WERI-Rb-1 (cell line): ENCODE results near the gene RBM10.

Experiments
- DNase-seq: peaks from one replicate; pipeline ENCODE4 v3.0.0-alpha.2; 2020
- H3K27ac ChIP-seq: fragments of 250-450 bp; sonication (Bioruptor Pico); 2 replicates; pipeline ENCODE4 v1.5.1; 2020; ENCODE audit warnings: mild to moderate bottlenecking, moderate library complexity
- H3K27me3 ChIP-seq: fragments of 250-450 bp; sonication (Bioruptor Pico); 2 replicates; pipeline ENCODE4 v1.5.1; 2021; ENCODE audit warnings: mild to moderate bottlenecking, low read depth, moderate library complexity; ENCODE audit not compliant: insufficient read depth, severe bottlenecking
- H3K36me3 ChIP-seq: fragments of 250-450 bp; sonication (Bioruptor Pico); 2 replicates; pipeline ENCODE4 v1.5.1; 2020; ENCODE audit warnings: mild to moderate bottlenecking, moderate library complexity
- H3K4me3 ChIP-seq: 2 replicates; pipeline ENCODE4 v1.5.1; 2011; ENCODE audit warnings: low read depth, mild to moderate bottlenecking, control low read depth, low read length
- H3K9me3 ChIP-seq: fragments of 250-450 bp; sonication (Bioruptor Pico); 2 replicates; pipeline ENCODE4 v1.5.1; 2021; ENCODE audit warnings: mild to moderate bottlenecking, moderate library complexity; ENCODE audit not compliant: severe bottlenecking
- TF ChIP-seq, protein P1 (sequence below): IDR thresholded peaks from 2 replicates; pipeline ENCODE4 v1.5.1; 2011; ENCODE audit warnings: low read depth, mild to moderate bottlenecking, control low read depth, inconsistent platforms, low read length

RBM10 gene

DNA sequence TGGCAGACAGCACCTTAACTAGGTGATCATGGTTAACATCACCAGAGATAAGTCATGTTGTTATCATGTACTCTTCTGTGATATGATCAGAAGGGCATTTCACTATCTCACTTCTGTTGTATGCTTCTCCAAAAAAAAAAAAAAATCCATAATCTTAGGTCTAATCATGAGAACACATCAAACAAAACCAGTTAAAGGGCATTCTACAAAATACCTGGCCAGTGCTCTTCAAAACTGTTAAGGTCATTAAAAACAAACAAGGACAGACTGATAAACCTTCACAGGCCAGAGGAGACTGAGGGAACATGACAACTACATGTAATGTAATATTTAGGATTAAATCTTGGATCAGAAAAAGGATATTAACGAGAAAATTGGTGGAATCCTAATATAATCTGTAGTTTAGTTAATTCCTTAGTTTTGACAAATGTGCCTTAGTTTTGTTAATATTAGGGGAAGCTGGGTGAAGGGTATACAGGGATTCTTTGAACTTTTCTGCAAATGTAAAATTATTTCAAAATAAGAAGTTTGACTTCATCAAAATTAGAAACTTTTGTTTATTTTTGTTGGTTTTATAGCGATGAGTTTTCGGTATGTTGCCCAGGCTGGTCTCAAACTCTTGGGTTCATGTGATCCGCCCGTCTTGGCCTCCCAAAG lies 18.0 kb downstream of the RBM10 start:
- no peak for DNase-seq
- H3K27ac ChIP-seq = no peak overlapping the region
- H3K9me3 ChIP-seq = peaks cover 3% of the 10 kb centered on the region
- TF ChIP-seq, protein P1, sequence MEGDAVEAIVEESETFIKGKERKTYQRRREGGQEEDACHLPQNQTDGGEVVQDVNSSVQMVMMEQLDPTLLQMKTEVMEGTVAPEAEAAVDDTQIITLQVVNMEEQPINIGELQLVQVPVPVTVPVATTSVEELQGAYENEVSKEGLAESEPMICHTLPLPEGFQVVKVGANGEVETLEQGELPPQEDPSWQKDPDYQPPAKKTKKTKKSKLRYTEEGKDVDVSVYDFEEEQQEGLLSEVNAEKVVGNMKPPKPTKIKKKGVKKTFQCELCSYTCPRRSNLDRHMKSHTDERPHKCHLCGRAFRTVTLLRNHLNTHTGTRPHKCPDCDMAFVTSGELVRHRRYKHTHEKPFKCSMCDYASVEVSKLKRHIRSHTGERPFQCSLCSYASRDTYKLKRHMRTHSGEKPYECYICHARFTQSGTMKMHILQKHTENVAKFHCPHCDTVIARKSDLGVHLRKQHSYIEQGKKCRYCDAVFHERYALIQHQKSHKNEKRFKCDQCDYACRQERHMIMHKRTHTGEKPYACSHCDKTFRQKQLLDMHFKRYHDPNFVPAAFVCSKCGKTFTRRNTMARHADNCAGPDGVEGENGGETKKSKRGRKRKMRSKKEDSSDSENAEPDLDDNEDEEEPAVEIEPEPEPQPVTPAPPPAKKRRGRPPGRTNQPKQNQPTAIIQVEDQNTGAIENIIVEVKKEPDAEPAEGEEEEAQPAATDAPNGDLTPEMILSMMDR = no peak
- peaks cover 10% of the 10 kb centered on the region for H3K27me3 ChIP-seq
- H3K4me3 ChIP-seq = no peak overlapping the region
- peaks cover 9% of the 10 kb centered on the region for H3K36me3 ChIP-seq

DNA sequence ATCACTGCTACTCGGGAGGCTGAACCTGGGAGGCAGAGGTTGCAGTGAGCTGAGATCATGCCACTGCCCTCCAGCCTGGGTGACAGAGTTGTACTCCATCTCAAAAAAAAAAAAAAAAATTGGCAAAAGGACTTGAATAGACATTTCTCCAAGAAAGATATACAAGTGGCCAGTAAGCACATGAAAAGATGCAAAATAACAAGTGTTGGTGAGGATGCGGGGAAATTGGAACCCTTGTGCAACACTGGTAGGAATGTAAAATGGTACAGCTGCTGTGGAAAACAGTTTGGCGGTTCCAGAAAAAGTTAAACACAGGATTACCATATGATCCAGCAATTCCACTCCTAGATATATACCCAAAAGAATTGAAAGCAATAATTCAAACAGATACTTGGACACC lies 19.4 kb downstream of the RBM10 start:
- DNase-seq = no peak
- peaks cover 6% of the 10 kb centered on the region for H3K36me3 ChIP-seq
- no peaks in the 10 kb centered on the region for H3K9me3 ChIP-seq
- no peak overlapping the region for H3K4me3 ChIP-seq
- TF ChIP-seq, protein P1 = no peak
- H3K27me3 ChIP-seq = peaks cover 13% of the 10 kb centered on the region
- no peak overlapping the region for H3K27ac ChIP-seq

DNA sequence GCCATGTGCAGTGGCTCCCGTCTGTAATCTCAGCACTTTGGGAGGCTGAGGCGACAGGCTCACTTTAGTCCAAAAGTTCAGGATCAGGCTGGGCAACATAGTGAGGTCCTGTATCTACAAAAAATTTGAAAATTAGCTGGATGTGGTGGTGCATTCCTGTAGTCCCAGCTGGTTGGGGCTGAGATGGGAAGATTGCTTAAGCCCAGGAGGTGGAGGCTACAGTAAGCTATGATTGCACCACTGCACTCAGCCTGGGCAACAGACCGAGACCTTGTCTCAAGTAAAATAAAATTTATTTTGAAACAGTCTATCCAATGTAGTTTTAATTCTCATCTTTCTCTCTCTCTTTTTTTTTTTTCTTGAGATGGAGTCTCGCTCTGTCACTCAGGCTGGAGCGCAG lies 21.1 kb downstream of the RBM10 start:
- no peak overlapping the region for H3K4me3 ChIP-seq
- peaks cover 16% of the 10 kb centered on the region for H3K27me3 ChIP-seq
- H3K27ac ChIP-seq = no peak overlapping the region
- no peak for DNase-seq
- TF ChIP-seq, protein P1 = no peak
- peaks cover 13% of the 10 kb centered on the region for H3K36me3 ChIP-seq
- H3K9me3 ChIP-seq = no peaks in the 10 kb centered on the region

DNA sequence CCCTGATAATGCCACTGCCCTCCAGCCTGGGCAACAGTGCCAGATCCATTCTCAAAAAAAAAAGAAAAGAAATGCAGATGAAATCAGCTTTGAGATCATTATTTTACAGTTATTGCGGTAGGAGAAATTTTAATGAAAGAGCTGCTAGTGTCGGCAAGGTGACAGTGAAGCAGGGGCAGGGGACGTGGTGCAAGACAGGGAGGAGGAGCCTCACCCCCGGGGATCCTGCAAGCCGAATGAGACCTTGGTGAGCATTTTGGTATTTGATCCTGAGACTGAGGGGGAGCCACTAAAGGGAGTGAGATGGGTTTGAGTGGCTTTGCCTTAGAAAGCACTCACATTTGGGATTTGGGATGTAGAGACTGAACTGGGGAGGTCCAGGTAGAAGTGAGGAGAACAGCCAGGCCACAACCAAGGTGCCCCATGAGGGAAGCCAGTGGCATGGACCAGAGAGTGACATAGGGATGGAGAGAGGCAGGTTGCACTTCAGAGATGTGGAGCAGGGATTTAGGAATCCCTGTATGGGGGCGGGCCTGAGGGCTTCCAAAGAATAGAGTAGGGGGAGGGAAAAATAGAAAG lies 23.6 kb downstream of the RBM10 start:
- Histone ChIP-seq H3K9me3 (no peaks in the 10 kb centered on the region), H3K27me3 (peaks cover 12% of the 10 kb centered on the region), H3K27ac (no peak overlapping the region), H3K4me3 (no peak overlapping the region), H3K36me3 (peaks cover 19% of the 10 kb centered on the region)
- no peak for DNase-seq
- TF ChIP-seq, protein P1 = no peak

DNA sequence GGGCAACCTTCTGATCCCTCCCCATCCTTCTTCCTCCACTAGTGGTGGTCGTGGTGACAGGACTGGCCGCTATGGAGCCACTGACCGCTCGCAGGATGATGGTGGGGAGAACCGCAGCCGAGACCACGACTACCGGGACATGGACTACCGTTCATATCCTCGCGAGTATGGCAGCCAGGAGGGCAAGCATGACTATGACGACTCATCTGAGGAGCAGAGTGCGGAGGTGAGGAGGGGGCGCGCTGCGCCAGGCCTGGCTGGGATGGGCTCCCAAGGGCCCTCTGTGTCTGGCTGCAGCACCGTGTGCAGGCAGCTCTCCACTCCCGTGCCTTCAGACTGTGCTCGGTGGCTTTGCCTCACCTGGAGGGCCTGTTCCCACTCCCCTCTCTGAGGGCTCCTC lies 24.3 kb downstream of the RBM10 start:
- no peak overlapping the region for H3K27ac ChIP-seq
- H3K27me3 ChIP-seq = peaks cover 12% of the 10 kb centered on the region
- no peak for DNase-seq
- H3K9me3 ChIP-seq = no peaks in the 10 kb centered on the region
- TF ChIP-seq, protein P1 = no peak
- peaks cover 22% of the 10 kb centered on the region for H3K36me3 ChIP-seq
- H3K4me3 ChIP-seq = no peak overlapping the region
